Activated T-helper 17 cell treated with anti-CD3 and anti-CD28 coated beads, Interleukin-2, amount 50 U/mL, for 72 hours (primary cell): Measurements from ENCODE around the gene WFDC10A. TPM values are rescaled to one million over a fixed set of nuclear protein-coding genes. Genes with fewer than 3 reads are reported as not detected.

Experiments used
- total RNA-seq, 2 donors: library from RNA; stranded (reverse); gene quantifications; one replicate each; pipeline ENCODE4 v1.2.3, GENCODE V29; 2022

The WFDC10A gene
- total RNA-seq, 2 donors from 2014 or later = not detected

Other genes starting within 250 kb of the WFDC10A start
- gene DBNDD2, start 221.4 kb upstream of the WFDC10A start, total RNA-seq = 10 to 100 TPM in 1 of 2 donors, 1 to 10 TPM in 1; 4.6 to 12.5 TPM
- gene PIGT, start 213.6 kb upstream of the WFDC10A start, total RNA-seq = 10 to 100 TPM; 34.4 to 67.9 TPM
- 1 to 10 TPM in 1 of 2 donors, not detected in 1; 3.5 TPM for gene WFDC2, start 160.0 kb upstream of the WFDC10A start, total RNA-seq
- gene SPINT3, start 114.1 kb upstream of the WFDC10A start, total RNA-seq = not detected
- gene WFDC6, start 90.3 kb upstream of the WFDC10A start, total RNA-seq = not detected
- not detected for gene EPPIN, start 82.3 kb upstream of the WFDC10A start, total RNA-seq
- not detected for gene WFDC8, start 50.5 kb upstream of the WFDC10A start, total RNA-seq
- not detected for gene WFDC9, start 1.5 kb downstream of the WFDC10A start, total RNA-seq
- not detected for gene WFDC11, start 40.5 kb downstream of the WFDC10A start, total RNA-seq
- gene WFDC13, start 72.3 kb downstream of the WFDC10A start, total RNA-seq = not detected
- gene WFDC10B, start 75.3 kb downstream of the WFDC10A start, total RNA-seq = not detected
- not detected for gene SPINT4, start 92.6 kb downstream of the WFDC10A start, total RNA-seq
- not detected for gene WFDC3, start 162.1 kb downstream of the WFDC10A start, total RNA-seq
- 10 to 100 TPM; 13.0 to 26.2 TPM for gene DNTTIP1, start 162.2 kb downstream of the WFDC10A start, total RNA-seq
- 100 to 1,000 TPM; 209 to 224 TPM for gene UBE2C, start 182.9 kb downstream of the WFDC10A start, total RNA-seq
- gene TNNC2, start 197.6 kb downstream of the WFDC10A start, total RNA-seq = under 1 TPM in 1 of 2 donors, not detected in 1; 0.37 TPM
- gene SNX21, start 204.1 kb downstream of the WFDC10A start, total RNA-seq = 1 to 10 TPM; 2.2 to 2.6 TPM
- 10 to 100 TPM; 21.4 to 23.2 TPM for gene ACOT8, start 227.7 kb downstream of the WFDC10A start, total RNA-seq
- gene ZSWIM3, start 227.9 kb downstream of the WFDC10A start, total RNA-seq = 1 to 10 TPM; 7.1 to 7.6 TPM